GM10847 (cell line): Measurements from ENCODE around the gene ABRACL.

Experiments
- POLR2A ChIP-seq: IDR thresholded peaks from 2 replicates; pipeline ENCODE4 v1.6.1; 2011; ENCODE audit not compliant: insufficient read length; ENCODE audit errors: extremely low read depth

ABRACL gene

DNA sequence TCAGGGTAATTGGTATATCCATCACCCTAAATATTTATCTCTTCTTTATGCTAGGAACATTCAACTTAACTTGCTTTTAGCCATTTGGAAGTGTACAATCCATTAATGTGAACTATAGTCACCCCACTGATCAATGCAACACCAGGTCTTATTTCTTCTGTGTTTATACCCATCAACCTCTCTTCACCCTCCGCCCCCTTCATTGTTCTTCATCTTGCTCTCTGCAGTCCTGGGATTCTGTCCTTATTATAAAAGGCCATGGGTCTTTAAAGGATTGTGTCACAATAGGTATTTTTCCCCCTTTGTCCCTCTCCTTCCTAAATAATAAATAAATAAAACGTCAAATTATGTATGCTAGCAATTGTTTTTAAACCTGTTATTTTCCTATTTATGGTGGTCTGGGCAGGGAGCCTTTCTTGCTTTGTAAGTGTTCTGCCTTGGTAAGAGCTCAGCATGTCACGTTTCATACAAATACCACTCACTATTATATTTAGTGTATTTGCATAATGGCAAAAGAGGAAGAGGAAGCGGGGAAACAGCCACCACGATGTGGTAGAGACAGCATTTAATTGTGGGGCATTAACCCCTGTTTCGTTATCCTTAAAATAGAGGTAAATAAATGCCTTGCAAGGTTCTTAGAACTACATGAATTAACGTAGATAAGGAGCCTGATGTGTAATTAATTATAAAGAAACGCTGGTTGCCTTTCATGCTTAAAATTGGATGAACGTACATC, 1.9 kb downstream of the ABRACL start:
- TF ChIP-seq POLR2A: no peak

DNA sequence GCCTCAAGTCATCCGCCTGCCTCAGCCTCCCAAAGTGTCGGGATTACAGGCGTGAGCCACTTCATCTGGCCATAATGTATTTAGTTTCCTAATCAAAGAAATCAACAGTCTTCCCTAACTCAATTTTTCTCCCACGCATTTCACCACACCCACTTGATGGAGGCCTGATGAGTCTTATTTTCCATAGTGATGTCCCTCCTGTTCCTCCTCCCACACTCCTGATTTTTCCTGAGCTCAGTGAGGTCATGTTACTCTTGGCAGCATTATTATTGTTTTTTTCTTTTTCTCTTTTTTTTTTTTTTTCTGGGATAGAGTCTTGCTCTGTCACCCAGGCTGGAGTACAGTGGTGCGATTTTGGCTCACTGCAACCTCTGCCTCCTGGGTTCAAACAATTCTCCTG, 8.9 kb downstream of the ABRACL start:
- TF ChIP-seq POLR2A: no peak

DNA sequence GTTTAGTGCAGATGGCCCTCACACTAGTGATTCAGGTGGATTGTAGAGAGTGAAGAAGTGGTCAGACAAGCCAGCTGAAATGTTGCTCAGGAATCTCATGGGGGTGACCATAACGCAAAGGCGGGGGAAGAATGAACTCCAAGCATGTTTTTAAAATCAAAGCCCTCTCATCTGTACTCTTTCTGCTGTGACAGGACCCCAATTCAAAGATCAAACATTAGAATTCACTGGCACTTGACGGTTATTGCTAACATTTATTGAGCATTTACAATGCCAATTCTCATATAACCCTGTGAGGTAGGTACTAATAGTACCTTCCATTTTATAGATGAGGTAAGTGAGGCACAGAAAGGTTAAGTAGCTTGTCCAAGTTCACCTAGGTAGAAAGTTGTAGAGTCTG, 15.7 kb downstream of the ABRACL start:
- no peak for TF ChIP-seq POLR2A

DNA sequence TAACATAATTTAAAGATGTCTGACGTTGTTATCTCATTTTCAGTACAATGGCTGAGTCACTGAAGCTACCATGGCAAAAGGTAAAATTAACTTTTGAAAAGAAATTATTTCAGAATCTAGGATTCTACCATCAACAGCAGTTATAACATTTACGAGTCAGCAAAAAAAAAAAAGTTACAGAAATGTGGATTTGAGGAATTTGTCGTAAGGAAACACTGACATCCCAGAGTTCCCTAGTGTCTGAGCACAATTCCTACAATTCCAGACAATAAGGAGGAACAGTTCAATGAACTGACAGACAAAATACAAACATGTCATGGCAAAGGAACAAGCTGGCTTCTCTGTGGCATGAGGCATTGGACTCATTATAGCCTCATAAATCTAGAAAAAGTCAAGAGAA, 19.1 kb downstream of the ABRACL start:
- no peak for TF ChIP-seq POLR2A

DNA sequence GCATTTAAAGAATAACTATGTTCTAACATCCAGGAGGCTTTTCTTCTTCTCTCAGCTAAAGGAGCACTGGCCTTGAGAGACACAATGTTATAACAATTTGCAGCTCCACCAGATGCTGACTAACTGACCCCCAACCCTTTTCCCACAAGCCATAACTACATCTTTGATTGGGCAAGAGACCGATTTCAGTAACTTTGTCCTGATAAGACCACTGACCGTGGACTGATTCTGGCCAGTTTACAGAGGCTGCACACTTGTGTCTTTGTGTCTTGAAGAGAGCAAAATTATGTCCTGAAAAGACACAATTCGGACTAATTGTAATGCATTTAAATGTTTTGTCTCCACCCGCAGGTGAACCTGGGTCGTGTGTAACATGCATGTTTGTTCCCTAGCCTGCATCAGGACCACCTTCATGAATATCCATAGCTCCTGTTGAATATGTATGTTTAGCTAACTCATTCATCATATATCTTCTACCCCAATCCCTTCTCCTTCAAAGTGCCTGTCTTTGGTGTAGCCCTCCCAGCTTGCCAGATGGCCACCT, 22.3 kb downstream of the ABRACL start:
- TF ChIP-seq POLR2A: no peak

DNA sequence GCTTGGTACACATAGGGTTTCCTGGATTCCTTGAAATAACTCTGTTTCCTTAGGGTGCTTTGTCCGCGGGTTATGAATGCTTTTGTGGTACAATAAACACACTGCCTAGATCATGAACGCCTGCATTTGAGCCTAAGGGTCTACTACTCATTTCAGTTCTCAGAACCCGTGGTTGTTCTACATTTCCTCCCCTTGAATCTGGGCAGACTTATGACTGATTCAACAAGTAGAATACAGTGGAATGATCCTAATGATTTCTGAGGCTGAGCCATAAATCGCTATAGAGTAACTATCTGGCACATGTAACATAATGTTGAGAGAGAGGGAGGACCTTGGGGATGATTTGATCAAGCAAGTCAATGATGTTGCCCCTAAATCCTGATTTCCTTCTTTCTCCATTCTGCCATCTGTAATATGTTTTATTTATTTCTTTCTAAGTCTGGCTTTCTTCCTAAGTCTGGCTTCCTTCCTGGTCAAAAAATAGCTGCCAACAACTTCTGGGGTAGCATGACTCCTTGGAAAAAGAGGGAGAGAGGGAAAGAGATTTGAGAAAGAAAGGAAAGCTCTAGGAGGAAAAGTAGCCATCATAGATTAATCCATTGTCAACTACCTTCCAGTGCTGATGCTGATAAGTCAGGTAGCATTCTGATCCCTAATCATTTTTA, 23.0 kb downstream of the ABRACL start:
- no peak for TF ChIP-seq POLR2A

DNA sequence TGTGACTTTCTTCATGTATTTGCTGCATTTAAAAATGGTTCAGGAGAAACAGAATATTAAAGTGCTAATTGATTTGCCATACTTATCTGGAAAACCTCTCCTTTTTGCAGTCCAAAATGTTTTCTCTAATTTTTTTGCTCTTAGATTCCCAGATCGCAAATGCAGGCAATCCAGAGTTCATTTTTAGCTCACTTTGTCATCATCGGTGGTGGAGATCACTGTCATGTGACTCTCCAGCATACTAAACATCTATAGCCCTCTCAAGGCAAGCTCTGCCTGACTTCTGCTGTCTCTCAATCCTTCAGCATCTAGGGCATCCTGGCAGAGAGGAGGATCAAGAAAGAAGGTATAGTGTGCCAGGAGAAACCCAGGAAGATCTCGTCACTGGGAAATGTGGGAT, 24.8 kb downstream of the ABRACL start:
- TF ChIP-seq POLR2A: no peak

DNA sequence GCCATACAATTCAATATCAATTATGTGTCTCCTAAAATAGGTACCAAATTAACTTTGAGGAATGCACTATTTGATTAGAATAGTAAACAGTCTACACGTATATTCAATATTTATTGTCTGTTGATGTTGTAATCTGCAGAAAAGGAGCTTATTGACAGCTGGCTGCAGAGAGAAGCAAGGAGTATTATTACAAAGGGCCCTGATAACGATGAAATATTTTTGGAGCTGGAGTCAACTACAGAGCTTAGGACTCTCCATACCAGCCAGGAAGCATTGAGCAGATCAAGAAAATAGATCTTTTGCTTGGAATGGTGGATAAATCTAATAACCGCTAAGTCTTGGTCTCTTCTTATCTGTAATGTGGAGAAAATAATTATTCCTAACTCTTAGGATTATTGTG, 25.5 kb downstream of the ABRACL start:
- TF ChIP-seq POLR2A: no peak

DNA sequence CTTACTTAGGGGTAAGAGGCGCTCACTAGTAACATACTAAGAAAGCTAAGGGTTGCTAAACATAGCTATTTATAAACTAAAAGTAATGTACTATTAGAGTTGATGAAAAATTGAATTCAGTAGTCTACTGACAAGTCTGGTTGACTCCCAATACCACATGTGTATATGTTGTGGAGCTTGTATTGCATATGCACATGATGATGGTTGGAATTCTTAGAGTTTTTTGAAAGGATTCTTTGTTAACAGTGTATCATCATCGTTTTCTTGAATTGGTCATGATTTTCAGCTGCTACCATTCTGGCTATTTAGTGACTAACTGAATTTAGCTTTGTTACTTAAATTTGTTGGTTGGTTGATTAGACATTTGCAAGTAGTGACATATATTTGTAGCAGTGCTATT, 27.2 kb downstream of the ABRACL start:
- TF ChIP-seq POLR2A: no peak

DNA sequence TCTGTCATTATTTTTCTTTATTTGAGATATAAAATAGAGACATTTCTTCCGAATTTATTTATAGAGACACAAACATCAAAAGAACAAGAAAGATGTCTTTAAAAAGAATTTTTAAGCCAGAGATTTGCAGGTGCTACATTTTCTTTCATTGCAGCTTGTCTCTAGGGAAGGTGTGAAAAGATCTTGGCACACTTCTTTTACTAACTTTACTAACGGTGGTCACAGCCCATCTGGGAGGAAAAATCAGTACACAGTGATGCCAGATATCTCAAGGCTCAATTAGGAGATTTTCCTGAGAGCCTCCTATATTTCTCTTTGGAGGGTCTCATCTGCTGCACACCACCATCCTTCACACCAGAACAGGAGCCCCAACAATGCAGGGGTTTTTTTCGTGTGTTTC, 29.5 kb downstream of the ABRACL start:
- no peak for TF ChIP-seq POLR2A

DNA sequence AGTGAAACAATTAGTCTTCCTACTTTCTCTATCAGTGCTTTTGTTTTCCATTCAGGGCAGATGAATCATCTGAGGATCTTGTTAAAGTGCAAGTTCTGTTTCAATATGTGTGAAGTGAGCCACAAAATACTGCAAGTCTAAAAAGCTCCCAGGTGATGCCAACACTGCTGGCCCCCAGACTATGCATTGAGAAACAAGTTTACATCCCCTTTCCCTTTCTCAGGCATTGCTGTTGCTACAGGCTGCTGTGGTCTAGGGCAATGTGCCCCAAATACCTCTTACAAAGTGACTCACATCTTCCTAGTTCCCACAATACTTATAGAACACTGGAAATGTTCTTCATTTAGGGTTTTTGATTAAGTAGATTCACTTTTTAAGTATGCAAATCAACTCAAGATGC, 31.8 kb downstream of the ABRACL start:
- TF ChIP-seq POLR2A: no peak

DNA sequence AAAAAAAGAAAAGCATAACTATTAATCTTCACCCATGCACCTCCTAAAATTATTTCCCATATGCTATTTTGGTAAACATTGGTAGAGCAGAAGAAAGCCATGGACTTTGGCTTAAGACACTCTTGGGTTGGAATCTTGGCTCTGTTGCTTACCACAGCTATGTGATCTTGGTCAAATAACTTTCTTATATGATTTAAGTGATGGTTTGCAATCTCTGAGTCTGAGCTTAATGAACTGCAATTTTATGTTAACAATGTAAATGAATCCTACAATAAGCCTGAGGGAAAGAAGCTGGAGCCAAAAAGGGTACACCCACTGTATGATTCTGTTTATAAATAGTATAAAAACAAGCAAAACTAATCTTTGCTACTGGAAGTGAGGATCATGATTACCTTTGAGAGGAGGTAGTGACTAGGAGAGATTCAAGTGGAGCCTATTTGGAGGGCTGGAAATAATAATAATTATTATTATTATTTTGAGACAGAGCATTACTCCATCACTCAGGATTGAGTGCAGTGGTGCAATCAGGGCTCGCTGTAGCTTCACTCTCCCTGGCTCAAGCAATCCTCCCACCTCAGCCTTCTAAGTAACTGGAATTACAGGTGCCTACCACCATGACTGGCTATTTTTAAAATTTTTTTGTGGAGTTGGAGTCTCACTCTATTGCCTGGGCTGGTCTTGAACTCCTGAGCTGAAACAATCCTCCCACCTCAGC, 34.5 kb downstream of the ABRACL start:
- TF ChIP-seq POLR2A: no peak

DNA sequence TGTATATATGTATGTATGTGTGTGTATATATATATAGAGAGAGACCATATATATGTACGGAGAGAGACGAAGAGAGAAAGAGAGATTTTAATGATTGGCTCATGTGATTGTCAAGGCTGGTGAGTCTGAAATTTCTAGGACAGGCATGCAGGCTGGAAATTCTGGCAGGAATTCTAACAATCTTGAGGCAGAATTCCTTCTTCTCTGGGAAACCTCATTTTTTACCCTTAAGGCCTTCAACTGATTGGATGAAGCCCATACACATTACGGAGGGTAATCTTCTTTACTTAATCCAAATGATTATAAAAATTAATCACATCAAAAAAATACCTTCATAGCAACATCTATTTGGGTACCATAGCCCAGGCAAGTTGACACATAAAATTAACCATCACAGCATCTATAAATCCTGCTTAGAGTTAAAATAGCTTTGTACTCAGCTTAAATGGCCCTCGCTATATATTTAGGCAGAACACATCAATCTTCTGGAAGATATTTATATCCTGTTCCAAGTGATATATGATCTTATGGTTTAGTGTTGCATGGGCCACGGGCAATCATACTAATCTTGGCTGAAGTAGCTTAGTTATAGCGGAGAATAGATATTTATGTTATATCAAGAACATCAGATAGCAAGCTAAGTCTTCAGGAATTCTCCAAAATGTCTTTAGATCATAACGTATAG, 36.6 kb downstream of the ABRACL start:
- no peak for TF ChIP-seq POLR2A

DNA sequence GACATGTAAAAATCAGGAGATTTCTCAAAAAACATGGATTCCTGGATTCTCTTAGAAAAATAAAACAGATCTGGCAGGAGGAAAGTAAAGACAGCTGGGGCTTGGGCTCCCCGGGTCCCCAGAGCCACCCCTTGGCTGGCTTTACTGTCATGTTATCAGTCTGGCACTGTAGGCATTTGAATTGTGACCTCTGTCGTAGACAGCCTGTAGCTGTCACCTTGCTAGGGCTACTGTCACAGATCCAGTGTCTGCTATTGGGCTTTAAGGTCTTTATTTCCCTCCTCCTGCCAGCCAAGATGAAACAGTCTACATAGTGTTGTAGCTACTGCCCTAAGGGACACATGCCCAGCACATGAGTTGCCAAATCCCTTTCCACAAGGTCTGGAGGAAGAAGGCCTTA, 37.5 kb downstream of the ABRACL start:
- no peak for TF ChIP-seq POLR2A

DNA sequence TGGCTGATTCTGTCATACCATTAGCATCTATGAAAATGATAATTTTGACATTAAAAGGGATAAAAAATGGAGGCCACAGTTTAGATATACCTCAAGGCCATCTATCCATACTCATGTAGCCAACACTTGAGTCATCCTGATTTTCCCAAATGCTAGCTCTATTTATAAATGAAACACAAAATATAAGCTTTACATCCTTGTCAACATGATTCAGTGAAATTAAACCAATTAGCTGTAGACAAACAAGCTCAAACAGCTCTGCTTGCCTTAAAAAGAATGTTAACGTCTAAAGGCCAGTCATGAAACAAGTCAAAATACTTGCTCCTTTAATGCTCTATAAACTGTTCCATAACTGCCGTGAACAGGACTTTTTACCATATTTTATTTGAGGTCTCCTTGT, 40.3 kb downstream of the ABRACL start:
- TF ChIP-seq POLR2A: no peak
